Activated effector memory CD4-positive, alpha-beta T cell treated with Interleukin-2 at 50 U/mL for 16 hours (primary cell): ENCODE results near the gene ALPK3.

Source experiments
- DNase-seq: peaks from one replicate; pipeline ENCODE4 v3.0.0-alpha.2; 2020

The ALPK3 gene

DNA sequence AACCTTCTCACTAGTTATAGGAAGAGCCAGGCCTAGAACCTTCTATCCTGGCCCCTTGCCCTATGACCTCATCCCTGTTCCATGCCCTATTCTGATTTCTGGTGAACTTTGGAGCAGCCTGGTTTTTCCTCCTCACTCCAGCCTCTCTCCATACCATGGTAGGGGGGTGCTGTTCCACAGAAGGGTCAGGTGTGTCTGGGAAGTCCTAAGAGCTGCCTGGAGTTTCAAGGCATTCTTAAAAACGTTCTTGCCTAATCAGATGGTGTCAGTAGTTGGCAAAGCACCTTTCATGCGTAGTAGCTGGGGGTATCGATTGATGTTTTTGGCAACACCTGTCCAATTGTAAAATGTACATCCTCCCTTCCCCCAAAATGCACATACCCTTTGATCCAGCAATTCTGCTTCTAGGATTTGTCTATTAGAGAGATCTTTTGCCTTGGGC is 16.8 kb upstream of the ALPK3 start:
- DNase-seq = no peak

DNA sequence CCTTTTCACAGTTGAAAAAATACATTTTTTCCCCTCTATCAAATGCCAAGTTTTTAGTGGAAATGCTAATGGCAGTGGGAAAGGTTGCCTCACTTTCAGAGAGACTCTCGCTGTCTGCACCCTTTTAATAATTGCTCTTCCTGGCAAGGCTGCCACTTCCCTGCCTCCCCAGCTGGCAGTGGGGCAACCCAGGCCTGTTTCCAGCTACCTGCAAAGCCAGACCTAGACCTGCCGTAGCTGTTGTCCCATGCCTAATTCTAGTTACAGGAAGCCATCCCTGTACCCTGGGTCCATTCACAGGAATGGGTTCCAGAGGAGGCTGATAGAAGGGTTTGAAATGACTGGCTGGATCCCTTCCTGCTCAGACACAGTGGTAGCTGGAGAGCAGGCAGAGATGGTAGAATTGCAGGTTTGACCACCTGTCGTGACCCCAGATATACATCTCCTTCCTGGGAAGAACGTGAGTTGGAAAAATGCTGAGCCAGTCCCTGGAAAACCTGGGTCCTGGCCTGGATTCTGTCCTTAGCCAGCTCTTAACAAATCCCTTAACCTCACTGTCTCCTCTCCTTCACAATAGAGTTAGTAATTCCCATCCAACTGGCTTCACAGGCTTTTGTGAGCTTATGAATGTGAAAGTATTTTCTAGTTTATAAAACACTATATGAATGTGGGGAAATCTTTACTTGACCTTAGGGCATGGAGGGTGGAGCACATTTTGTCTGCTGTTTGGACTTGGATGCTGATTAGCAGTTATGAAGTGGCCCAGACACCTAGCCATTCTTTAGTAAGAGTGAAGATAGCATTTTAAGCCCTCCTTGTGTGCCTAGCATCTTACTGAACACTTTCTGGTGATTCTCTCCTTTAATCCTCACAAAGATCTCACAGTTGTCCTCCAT is 12.9 kb upstream of the ALPK3 start:
- DNase-seq = no peak

DNA sequence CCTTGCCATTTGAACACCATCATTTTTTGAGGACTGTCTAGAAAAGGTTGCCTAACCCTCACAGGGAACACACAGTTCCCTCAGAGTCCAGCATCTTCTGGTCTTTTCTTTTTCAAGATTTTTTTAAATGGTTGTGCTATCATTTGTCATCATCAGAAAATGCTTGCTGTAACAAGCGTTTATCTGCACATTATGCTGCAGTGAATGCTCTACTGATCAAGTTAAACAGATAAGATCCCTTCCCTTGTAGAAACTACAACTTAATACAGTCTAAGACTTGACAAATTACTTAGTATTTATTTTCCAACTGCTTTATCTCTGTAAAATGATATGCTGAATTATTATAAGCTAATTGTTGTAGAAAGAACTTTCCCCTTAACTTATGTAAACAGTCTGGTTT is 11.9 kb upstream of the ALPK3 start:
- DNase-seq = no peak

DNA sequence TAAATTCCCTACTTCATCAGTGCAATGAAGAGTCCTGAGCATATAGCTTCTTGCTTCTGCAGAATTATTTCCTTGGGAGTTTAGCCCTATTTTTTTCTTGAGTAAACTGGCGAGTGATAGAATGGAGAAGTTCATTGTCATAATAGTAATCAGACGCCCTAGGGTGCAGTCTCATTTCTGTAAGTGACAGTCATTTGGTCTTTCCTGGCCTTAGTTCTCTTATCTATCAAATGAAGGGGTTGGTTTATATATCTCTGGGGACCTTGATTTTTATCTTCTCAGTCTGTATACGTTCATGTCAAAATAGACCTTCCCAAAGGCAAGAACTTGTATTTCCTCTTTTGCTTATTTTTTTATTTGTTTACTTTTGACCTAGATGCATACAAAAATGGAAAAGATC is 9.9 kb upstream of the ALPK3 start:
- no peak for DNase-seq

DNA sequence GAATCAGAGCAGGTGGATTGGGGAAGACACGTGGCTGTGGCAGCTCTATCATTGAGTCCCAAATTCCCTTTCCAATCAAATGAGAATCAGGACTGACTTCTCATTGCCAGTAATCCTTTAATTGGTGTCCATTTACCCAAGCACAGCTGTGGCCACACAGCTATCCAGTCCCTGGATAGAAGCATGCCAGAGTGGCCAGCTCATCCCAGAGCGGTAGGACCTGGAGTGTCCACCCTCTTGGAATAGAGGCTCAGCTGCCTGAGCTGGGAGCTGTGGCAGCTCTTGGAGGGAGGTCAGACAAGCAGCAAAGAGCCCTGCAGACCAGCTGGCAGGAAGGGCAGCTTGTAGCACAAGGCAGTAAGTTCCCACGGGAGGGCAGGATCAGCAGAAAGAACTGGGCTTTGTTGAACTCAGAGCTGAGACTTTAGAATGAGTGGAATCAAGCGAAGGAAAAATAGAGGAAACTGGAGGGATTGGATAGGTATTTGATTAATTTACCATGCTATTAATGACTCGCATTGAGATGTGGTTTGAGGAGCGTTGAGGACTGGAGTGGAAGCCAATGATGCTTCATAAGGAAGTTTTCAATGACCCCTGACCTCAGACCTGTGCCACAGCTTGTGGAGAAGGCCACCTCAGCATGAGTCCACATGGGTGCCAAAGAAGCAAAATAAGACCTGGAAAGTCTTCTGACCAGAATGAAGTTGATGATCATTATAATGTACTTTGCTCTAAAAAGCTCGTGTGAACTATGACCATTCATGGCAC is 6.9 kb upstream of the ALPK3 start:
- DNase-seq = no peak

DNA sequence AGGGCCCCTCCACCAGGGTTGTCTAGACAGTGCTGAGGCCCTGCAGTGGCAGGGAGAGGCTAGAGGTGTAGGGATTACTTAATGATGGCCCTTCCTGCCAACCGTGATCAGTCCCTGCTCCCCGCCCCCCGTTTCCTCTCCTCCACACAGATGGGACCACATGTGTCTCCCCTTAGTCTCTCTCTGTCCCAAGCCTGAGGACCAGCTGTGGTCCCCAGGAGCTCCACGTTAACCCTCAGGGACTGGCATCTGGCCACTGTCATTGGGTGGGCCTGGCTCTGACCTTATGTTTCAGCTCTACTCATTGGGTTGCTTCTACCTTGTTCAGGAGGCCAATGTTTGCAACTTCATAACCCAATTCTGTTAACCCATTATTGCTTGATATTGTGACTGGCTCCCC is 6.0 kb upstream of the ALPK3 start:
- DNase-seq = no peak

DNA sequence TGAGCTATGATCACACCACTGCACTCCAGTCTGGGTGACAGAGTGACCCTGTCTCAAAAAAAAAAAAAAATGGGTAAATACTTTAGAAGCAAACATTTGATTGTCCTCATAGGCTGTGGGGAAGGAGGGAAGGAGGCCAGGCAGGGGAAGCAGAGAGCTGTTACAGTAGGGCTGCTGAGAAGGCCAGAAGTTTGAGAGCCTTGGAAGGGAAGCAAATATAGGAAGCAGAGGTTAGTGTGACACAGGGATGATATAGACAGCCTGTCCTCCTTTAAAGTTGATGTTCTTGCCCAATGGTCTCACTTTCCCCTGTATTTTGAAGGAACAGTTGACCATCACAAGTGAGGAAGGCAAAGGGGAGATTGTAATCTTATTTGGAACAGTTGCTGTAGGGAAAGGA is 5.3 kb upstream of the ALPK3 start:
- no peak for DNase-seq

DNA sequence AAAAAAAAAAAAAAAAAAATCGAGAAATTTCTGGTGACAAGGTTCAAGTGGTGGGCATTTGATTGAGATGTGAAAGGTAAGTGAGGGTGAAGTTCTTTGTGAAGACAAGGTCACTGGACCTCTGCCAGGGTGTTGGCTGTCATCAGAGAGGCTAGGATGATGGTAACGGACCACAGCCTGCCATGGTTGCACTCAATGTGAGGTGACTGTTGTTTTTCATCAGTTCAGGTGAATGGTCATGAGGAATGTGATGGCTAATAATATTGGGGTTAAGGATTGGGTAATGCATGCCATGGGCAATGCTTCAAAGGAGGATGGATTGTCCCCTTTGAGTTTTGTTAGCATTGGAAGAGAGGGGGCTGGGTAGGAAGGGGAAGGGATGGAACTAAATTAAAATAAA is 4.3 kb upstream of the ALPK3 start:
- no peak for DNase-seq

DNA sequence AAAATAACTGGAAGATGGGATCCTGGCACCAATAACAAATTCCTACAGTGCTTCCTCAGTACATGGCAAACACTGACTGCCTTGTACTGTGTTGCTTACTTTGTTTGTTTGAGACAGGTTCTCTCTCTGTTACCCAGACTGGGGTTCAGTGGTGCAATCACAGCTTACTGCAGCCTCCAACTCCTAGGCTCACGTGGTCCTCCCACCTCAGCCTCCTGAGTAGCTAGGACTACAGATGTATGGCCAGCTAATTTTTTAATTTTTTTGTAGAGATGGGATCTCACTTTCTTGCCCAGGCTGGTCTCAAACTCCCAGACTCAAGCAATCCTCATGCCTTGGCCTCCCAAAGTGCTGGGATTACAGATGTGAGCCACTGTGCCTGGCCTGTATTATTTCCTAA is 3.7 kb upstream of the ALPK3 start:
- no peak for DNase-seq

DNA sequence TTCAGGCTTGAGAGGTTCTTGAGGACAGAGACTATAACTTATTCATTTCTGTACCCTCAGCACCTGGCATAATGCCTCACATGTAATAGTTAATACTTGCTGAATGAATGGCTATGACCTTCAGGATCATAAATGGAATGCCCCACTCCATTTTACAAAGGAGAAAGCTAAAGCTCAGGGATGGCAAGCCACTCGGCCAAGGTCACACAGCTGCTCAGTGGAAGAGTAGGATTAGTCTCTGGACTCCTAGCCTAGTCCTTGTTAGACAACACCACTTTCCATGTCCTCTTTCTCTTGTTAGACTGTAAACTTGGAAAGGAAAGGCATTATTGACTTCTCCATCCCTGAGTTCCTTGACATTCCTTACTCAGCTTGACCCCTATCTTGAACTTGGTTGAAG is 3.2 kb upstream of the ALPK3 start:
- no peak for DNase-seq

DNA sequence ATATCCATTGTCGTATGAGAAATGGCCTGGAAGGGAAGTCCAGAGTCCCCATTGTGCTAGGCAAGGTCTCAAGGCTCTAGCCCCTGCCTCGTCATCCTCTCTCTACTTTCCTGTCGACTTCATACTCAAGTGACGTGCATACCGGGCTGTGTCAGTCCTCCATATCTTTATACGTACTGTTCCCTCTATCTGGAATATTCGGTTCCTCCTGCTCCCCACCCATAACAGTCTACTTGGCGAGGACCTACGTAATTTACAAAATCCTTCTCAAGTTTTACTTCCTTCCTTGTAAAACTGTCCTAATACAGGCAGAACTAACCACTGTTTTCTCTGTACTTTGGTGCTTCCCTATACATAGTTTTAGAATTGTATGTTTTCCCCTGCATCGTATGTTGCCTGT is 2.2 kb upstream of the ALPK3 start:
- DNase-seq = no peak

DNA sequence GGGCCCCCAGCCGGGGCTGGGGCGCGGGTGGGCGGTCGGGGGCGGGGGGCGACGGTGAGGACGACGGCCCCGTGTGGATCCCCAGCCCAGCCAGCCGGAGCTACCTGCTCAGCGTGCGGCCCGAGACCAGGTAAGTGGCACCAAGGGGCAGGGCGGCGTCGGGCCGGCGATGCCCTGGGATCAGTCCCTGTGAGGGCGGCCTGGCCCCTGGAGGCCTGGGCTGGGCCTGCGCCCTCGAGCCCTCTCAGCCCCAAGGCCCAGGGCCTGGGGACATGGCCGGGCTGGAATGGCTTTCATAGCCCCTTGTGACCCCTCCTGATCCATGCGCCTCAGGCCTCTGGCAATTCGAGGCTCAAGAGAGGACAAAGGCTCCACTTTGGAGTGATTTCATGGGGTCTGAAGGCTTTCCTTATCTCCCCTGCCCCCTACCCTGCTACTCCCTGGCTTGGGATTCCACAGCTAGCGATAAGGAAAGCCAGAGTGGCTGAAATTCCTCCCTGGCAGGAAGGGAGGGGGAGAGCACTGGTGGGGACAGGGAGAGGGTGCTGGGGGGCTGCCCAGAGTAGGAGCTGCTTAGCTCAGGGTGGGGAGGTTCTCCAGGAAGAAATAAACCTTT is 418 bp downstream of the ALPK3 start:
- DNase-seq = no peak

DNA sequence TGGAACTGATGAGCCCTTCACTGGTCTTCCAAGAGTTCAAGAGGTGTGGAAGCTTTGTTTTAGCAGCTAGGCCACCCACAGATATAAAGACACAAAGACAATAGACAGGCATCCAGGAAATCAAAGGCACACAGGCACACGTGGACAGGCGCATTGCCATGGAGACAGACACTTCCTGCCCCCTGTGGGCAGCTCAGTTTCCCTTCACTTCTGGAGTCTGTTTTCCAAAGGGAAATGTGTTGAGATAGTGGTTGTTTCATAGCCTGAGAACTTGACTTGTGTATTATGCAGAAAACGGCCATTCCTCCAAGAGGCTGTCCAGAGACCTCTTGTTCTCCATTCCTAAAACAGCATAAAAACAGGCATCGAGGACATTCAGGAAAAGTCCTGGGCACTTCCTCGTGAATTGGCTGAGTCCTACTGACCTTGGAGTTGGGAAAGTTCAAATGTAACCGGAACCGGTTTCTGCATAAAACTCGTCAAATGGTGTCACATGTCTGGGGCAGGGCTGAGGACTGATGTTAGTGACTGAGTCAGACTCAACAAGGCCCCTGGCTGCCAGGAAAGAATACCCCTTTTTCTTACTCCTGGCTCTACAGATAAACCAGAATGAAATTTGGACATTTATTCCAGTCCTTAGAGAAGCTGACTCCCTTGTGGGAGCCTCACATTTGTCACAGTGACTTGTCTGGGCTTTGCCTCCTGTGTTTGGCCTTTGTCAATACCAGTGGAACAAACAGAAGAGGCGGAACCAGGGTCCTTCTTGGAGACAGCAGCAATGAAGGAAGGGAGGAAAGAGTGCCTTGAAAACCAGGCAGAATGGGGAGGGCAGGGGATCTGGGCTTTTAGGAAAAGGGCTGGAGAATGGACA is 1.3 kb downstream of the ALPK3 start:
- DNase-seq = no peak

DNA sequence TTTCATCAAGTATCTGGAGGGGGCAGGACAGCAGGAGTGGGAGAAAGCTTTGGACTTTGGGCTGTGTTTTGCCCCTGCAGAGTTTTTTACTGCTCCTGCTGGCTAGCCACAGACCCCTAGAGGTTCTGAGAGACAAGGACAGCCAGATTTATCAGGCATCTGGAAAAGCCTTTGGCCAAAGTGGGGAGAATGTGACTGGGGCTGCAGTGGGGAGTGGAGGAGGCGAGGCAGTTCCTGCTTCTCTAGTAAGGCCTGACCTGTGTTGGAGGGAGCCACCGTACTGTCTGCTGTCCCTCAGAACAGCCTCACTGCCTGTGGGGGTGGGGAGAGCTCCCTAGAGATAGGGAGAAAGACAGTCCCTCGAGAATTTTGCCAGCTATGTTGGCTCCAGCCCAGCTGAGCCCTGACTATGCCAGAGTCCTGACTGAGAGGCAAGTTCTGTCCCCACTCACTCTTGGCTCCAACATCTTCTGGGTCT is 2.2 kb downstream of the ALPK3 start:
- DNase-seq = no peak

DNA sequence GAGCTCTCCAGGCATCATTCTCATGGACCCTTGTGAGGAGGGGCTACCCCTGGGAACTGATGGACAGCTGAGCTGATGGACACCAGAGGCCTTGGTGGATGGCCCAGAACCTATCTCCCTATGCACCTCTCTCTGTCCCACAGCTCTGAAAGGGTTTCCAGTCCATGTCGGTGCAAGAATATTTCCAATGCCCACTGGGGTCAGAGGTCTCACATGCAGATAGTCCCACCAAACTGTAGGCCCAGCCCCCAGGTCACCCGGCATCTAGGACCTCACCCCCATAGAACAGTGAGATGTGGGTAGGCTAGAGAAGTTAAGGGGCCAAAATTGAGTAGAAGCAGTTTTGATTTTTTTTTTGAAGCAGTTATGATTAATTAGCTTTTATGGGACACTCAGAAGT is 2.6 kb downstream of the ALPK3 start:
- DNase-seq = no peak

DNA sequence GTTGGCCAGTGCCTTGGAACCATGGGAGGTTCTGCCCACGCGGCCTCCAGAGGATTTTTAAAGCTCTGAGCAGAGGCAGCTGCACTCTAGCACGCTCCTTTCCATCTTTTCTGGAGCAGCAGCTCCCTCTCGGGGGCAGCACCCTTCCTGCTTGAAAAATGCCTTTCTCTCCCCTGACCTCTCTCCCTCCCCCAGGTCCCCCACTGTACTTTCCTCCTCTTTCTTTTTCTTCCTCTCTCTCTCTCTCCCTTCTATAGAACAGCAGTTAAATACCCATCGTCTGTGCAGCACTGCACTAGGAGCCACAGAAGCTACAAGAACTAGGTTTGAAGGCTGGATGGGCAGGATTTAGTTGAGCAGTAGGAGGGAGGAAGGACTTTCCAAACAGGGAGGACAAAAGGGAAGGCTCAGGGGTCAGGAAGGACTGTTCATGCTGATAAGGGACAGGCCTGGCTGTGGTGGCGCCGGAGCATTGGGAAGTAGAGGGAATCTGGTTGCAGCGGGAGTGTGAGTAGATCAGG is 4.4 kb downstream of the ALPK3 start:
- no peak for DNase-seq

DNA sequence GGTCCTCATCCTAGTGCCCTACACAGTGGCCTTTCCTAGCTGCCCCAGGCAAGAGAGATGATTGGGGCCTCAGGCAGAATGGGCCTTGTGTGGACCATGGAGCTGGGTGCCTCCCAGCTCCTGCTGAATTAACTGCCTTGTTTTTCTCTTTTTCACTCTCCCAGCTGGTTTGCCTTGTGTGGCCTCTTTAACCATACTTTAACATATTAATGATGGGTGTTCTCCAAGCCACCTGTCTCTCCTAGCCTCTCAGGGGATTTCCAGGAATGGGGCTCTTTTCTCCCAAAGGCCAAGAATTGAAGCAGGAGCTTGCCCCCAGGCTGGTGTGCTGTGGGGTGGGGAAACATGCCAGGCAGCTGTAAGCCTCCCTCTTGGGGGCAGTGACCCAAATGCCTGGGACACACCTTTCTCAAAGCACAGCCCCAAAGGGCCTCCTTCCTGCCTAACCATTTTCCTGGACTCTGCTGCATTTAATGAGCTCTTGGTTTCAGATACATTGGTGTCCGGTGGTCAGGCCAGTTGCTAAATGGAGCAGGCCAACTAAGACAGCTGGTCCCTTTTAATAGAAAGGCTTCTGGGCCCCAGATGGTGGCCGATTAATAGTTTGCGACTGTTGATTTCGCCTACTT is 5.6 kb downstream of the ALPK3 start:
- no peak for DNase-seq

DNA sequence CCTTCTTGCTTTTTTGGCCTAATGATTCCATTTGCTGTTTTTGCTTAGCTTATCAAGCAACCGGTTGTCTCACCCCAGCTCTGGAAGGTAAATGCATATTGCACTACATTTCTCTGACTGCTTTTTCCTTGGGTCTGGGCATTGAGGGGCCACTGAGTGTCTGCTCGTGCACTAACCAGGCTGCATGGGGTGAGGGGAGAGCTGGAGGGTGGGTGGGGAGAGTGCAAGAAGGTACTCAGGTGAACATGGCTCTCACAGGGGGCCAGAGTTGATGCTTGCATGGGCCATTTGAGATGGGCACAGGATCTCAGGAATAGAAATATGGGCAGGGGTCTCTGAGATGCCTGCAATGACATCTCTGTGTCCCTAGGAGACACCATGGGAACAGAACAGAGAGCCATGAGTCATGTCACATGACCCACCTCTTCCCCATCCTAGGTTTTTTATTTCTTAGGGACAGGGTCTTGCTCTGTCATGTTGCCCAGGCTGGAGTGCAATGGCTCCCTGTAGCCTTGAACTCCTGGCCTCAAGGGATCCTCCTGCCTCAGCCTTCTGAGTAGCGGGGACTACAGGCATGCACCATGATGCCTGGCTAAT is 6.2 kb downstream of the ALPK3 start:
- DNase-seq = no peak

DNA sequence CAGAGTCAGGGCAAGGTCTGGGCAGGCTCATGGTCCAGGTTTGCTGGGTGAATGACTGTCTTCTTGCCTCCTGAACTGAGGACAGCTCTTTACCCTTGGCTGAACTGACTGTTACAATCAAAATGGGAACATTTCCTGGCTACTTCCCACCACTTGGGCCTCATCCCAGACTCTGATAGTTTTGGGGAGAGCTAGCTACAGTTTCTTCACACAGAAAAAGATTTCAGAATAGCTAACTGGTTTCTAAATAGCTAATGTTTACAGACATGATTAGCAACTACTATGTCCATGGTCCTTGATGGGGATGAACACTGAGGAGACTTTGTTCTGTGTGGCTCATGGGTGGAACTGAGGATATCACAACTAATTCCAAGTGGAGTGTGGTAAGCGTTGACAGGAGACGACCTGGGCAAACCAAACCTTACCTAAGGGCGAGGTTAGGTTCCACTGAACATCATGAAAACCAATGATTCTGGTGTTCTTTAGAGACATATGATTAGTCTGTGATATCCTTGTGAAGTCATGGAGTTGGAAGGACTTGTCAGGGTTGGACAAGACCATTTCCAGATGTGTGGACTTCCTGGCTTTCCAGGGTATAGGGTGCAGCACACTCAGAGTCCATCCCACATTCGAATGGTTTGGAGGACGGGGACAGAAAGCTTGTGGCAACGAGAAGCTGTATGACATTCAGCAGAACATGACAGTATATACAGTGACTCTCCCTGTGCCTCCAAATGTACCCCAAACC is 7.3 kb downstream of the ALPK3 start:
- DNase-seq = no peak

DNA sequence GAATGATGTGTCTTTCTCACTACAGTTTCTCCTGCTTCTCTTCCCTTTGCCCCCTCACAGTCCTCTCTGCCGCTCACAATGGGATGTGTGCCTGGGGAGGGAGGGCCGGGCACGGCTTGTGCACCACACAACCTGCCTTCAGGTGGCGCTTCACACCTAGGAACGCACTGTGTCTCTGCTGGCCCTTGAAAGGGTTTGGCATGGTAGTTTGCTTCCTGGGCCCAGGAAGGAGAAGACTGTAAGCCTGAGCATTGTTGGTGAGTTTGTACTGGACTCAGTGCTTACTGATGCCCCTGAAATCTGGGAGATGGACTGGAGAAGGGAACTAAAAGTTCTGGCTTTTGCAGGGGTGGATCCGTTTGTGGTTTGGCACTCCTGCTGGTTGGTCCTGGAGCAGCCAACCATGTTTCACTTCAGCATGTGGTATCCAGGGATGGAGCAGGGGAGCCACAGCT is 9.2 kb downstream of the ALPK3 start:
- DNase-seq = no peak

DNA sequence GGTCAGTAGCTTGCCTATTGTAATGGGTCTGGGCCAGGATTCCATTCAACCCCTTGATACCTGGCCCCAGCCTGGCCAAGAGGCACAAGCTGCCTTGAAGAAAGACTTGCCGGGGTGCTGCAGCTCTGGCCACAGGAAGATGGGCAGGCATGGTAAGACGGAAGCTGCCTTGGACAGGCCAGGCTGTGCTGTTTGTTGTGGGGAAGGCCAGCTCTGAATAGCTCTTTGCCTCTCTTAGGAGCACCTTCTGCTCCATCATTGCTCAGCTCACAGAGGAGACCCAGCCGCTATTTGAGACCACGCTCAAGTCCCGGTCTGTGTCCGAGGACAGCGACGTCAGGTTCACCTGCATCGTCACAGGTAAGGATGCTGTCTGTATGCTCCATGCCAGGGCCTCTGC is 10.1 kb downstream of the ALPK3 start:
- no peak for DNase-seq
